PC-3 (cell line): Measurements from ENCODE around the gene ADAM17. TPM values are rescaled to one million over a fixed set of nuclear protein-coding genes. Genes with fewer than 3 reads are reported as not detected.

Source experiments
- ATAC-seq: fragments of 200-7000 bp; cut with Tn5 transposase; 2 replicates; pipeline ENCODE4 v1.9.1; 2020; ENCODE audit warnings: mild to moderate bottlenecking, moderate library complexity
- BruUV-seq: library from RNA; stranded (reverse); fragments of 400-500 nt; replicated peaks from 2 replicates; lab custom pipeline; 2021; lab: Mats Ljungman, UMichigan
- CTCF ChIA-PET: fragments of 300-600 bp; sonication (Branson Sonifier 250); formaldehyde crosslinking; loops from one replicate; lab custom pipeline; 2022; ENCODE audit warnings: antibody characterized with exemption; lab: Charles Lee
- POLR2A ChIA-PET: fragments of 300-600 bp; sonication (Branson Sonifier 250); formaldehyde crosslinking; loops from one replicate; lab custom pipeline; 2022; ENCODE audit warnings: antibody characterized with exemption; ENCODE audit not compliant: unreplicated experiment; lab: Charles Lee
- DNase-seq: peaks from one replicate; pipeline ENCODE4 v3.0.0-alpha.2; 2015
- H2AFZ ChIP-seq: fragments of 300-600 bp; sonication (generic); 2 replicates; pipeline ENCODE4 v1.6.0; 2016; ENCODE audit warnings: antibody characterized with exemption, low read length
- H3F3A ChIP-seq: fragments of 300-600 bp; sonication (generic); one replicate; pipeline ENCODE4 v1.6.0; 2017; ENCODE audit warnings: antibody characterized with exemption, low read length, control low read depth, mild to moderate bottlenecking; ENCODE audit not compliant: unreplicated experiment
- H3K27ac ChIP-seq: fragments of 300-600 bp; sonication (generic); 2 replicates; pipeline ENCODE4 v1.5.1; 2016; ENCODE audit warnings: mild to moderate bottlenecking, low read length
- H3K27me3 ChIP-seq: fragments of 300-600 bp; sonication (generic); 2 replicates; pipeline ENCODE4 v1.6.1; 2016; ENCODE audit warnings: low read length, mixed read lengths
- H3K36me3 ChIP-seq: fragments of 300-600 bp; sonication (generic); 2 replicates; pipeline ENCODE4 v1.6.1; 2016; ENCODE audit warnings: low read depth, mixed run types, low read length, mixed read lengths
- H3K4me1 ChIP-seq: fragments of 300-600 bp; sonication (generic); 2 replicates; pipeline ENCODE4 v1.5.1; 2016; ENCODE audit warnings: low read length; ENCODE audit not compliant: insufficient read depth
- H3K4me2 ChIP-seq: fragments of 300-600 bp; sonication (generic); 2 replicates; pipeline ENCODE4 v1.6.0; 2016; ENCODE audit warnings: low read length
- H3K4me3 ChIP-seq: fragments of 300-600 bp; sonication (generic); 2 replicates; pipeline ENCODE4 v1.5.1; 2016; ENCODE audit warnings: mild to moderate bottlenecking, low read length, mixed read lengths
- H3K79me2 ChIP-seq: fragments of 300-600 bp; sonication (generic); 2 replicates; pipeline ENCODE4 v1.6.1; 2017; ENCODE audit warnings: low read length, mixed read lengths
- H3K9ac ChIP-seq: fragments of 300-600 bp; sonication (generic); 2 replicates; pipeline ENCODE4 v1.6.0; 2016; ENCODE audit warnings: mild to moderate bottlenecking, low read length
- H3K9me2 ChIP-seq: fragments of 300-600 bp; sonication (generic); replicated peaks from 2 replicates; pipeline ENCODE4 v1.6.1; 2016; ENCODE audit warnings: mixed run types, low read length, mixed read lengths
- H3K9me3 ChIP-seq: fragments of 300-600 bp; sonication (generic); 2 replicates; pipeline ENCODE4 v1.6.1; 2016; ENCODE audit warnings: low read length, mixed read lengths
- H4K20me1 ChIP-seq: fragments of 300-600 bp; sonication (generic); 2 replicates; pipeline ENCODE4 v1.6.1; 2016; ENCODE audit warnings: low read length, mixed read lengths
- EZH2 ChIP-seq: fragments of 300-600 bp; sonication (generic); IDR thresholded peaks from one replicate; pipeline ENCODE4 v1.6.1; 2017; ENCODE audit warnings: antibody characterized with exemption, mild to moderate bottlenecking, low read length; ENCODE audit not compliant: unreplicated experiment
- EZH2phosphoT487 ChIP-seq: fragments of 300-600 bp; sonication (generic); IDR thresholded peaks from 2 replicates; pipeline ENCODE4 v1.6.1; 2018; ENCODE audit warnings: mild to moderate bottlenecking, antibody characterized with exemption, low read length, borderline replicate concordance
- intact Hi-C: fragments of 100-400 bp; cut with micrococcal nuclease; formaldehyde crosslinking; loops from 2 replicates; pipeline ENCODE4 v1.9.0; 2023
- total RNA-seq: library from RNA; depleted of rRNA; stranded (reverse); fragments of >200 nt; gene quantifications from 2 replicates; pipeline ENCODE4 v1.2.3, GENCODE V29; 2014
- TF ChIP-seq, protein P1 (sequence below): fragments of 300-600 bp; sonication (generic); conservative IDR thresholded peaks from 2 replicates; pipeline ENCODE4 v1.5.1; 2017; ENCODE audit warnings: antibody characterized with exemption, low read depth, mild to moderate bottlenecking, low read length

ADAM17 gene
- total RNA-seq, 1 experiment from 2014 or later = 23.0 TPM

DNA sequence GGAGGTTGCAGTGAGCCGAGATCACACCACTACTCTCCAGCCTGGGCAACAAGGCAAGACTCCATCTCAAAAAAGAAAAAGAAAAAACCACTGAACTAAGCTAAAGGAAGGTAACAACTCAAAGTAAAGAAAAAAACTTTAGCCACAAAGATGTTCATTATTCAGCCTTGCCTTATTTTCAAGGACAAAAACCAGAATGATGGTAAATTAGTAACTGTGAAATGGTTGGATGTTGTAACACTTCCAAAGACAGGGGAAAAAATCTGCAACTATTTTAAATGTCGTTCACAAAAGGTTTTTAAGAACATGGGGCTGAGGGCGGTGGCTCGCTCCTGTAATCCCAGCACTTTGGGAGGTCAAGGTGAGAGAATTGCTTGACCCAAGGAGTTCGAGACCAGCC is 10.1 kb downstream of the ADAM17 start:
- Histone ChIP-seq H3F3A (no peaks in the 10 kb centered on the region), H3K4me3 (no peak overlapping the region), H4K20me1 (peaks cover 12% of the 10 kb centered on the region), H3K27me3 (no peaks in the 10 kb centered on the region), H3K36me3 (no peaks in the 10 kb centered on the region), H3K4me1 (no peaks in the 10 kb centered on the region), H3K27ac (no peak overlapping the region), H3K9ac (no peak overlapping the region), H3K4me2 (no peak overlapping the region), H3K9me2 (no peaks in the 10 kb centered on the region), H2AFZ (no peak overlapping the region), H3K9me3 (no peaks in the 10 kb centered on the region), H3K79me2 (peaks cover 93% of the 10 kb centered on the region)
- ATAC-seq = no peak
- intact Hi-C loops = no loop called here
- CTCF ChIA-PET = no interaction called here
- DNase-seq = no peak
- BruUV-seq = no TSS peak
- POLR2A ChIA-PET = no interaction called here
- no peak for TF ChIP-seq EZH2
- TF ChIP-seq EZH2phosphoT487 = no peak
- TF ChIP-seq, protein P1, sequence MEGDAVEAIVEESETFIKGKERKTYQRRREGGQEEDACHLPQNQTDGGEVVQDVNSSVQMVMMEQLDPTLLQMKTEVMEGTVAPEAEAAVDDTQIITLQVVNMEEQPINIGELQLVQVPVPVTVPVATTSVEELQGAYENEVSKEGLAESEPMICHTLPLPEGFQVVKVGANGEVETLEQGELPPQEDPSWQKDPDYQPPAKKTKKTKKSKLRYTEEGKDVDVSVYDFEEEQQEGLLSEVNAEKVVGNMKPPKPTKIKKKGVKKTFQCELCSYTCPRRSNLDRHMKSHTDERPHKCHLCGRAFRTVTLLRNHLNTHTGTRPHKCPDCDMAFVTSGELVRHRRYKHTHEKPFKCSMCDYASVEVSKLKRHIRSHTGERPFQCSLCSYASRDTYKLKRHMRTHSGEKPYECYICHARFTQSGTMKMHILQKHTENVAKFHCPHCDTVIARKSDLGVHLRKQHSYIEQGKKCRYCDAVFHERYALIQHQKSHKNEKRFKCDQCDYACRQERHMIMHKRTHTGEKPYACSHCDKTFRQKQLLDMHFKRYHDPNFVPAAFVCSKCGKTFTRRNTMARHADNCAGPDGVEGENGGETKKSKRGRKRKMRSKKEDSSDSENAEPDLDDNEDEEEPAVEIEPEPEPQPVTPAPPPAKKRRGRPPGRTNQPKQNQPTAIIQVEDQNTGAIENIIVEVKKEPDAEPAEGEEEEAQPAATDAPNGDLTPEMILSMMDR = no peak

DNA sequence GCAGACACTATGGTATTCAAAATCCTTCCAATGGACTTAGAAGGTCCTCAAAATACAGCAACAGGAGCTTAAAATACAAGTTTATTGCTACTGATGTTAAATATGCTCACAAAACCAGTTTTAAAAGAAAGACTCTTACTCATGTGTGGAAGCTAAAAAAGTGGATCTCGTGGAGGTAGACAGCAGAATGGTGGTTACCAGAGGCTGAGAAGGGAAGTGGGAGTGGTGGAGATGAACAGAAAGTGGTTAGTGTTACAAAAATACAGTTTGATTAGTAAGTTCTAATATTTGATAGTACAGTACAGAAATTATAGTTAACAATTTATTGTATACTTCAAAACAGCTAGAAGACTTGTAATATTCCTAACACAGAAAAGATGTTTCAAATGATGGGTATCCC is 12.1 kb downstream of the ADAM17 start:
- TF ChIP-seq EZH2 (no peak), EZH2phosphoT487 (no peak)
- TF ChIP-seq, protein P1 = no peak
- Histone ChIP-seq H4K20me1 (peaks cover 8% of the 10 kb centered on the region), H3K9me3 (no peaks in the 10 kb centered on the region), H3K4me3 (no peak overlapping the region), H3K79me2 (peaks cover 76% of the 10 kb centered on the region), H3K4me2 (no peak overlapping the region), H3K36me3 (no peaks in the 10 kb centered on the region), H3F3A (no peaks in the 10 kb centered on the region), H2AFZ (no peak overlapping the region), H3K4me1 (no peaks in the 10 kb centered on the region), H3K9me2 (no peaks in the 10 kb centered on the region), H3K9ac (no peak overlapping the region), H3K27ac (no peak overlapping the region), H3K27me3 (no peaks in the 10 kb centered on the region)
- CTCF ChIA-PET = no interaction called here
- DNase-seq (no peak), ATAC-seq (no peak)
- POLR2A ChIA-PET = no interaction called here
- no TSS peak for BruUV-seq
- intact Hi-C loops = no loop called here

DNA sequence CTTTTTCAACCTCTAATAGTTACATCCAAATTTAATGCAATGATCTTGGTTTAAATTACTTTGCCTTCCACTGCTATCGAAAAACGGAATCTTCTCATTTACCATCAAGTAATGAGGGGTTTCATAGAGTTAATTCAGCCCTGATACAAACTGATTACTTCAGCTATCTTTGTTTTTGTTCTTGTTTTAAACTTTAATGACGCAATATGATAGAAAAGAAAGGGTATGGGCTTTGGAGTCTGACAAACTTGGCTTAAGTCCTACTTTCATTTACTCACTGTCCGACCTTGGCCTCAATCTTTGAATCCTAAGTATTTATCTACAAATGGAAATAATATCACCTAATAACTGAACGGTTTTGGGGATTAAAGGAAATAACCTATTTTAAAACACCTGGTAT is 16.1 kb downstream of the ADAM17 start:
- intact Hi-C loops = no loop called here
- H3K4me2 ChIP-seq = no peak overlapping the region
- no TSS peak for BruUV-seq

More for the DNA sequence above, 16.1 kb downstream of the ADAM17 start:
- no peak overlapping the region for H3K9ac ChIP-seq
- ATAC-seq (no peak), DNase-seq (no peak)
- no peaks in the 10 kb centered on the region; the same call in 1 of the 2 replicates for H3K36me3 ChIP-seq
- ChIA-PET CTCF (no interaction called here), POLR2A (no interaction called here)
- no peak overlapping the region for H2AFZ ChIP-seq
- H3K27ac ChIP-seq = no peak overlapping the region
- H3K27me3 ChIP-seq = no peaks in the 10 kb centered on the region
- peaks cover 36% of the 10 kb centered on the region for H3K79me2 ChIP-seq
- no peaks in the 10 kb centered on the region for H3K9me2 ChIP-seq
- H3K4me1 ChIP-seq = no peaks in the 10 kb centered on the region
- H3K9me3 ChIP-seq = no peaks in the 10 kb centered on the region
- no peak for TF ChIP-seq EZH2phosphoT487
- TF ChIP-seq EZH2 = no peak
- TF ChIP-seq, protein P1 = no peak
- no peaks in the 10 kb centered on the region for H3F3A ChIP-seq
- H4K20me1 ChIP-seq = no peaks in the 10 kb centered on the region; the same call in 1 of the 2 replicates
- no peak overlapping the region for H3K4me3 ChIP-seq
